ENCODE results near the gene MAFB.

MAFB gene

GRCh38 chr20:40667503-40667902 lies 21.5 kb downstream of the MAFB start:
- Histone ChIP-seq H3K36me3 (ENCODE audit: insufficient read depth, low read length) (no peaks in the 10 kb centered on the region), H3K9ac (ENCODE audit: low read depth, low read length) (no peak overlapping the region), H3K4me1 (ENCODE audit: insufficient read depth, low read length) (no peaks in the 10 kb centered on the region; the same call in 1 of the 2 replicates), H3K9me3 (ENCODE audit: control insufficient read depth, insufficient read depth, low read length) (no peaks in the 10 kb centered on the region)

GRCh38 chr20:40666336-40666735 lies 22.7 kb downstream of the MAFB start:
- no peaks in the 10 kb centered on the region; the same call in 1 of the 2 replicates for H3K4me1 ChIP-seq (ENCODE audit: insufficient read depth, low read length)
- no peaks in the 10 kb centered on the region for H3K9me3 ChIP-seq (ENCODE audit: control insufficient read depth, insufficient read depth, low read length)
- no peak overlapping the region for H3K9ac ChIP-seq (ENCODE audit: low read depth, low read length)
- H3K36me3 ChIP-seq (ENCODE audit: insufficient read depth, low read length): no peaks in the 10 kb centered on the region

GRCh38 chr20:40664891-40665290 lies 24.1 kb downstream of the MAFB start:
- H3K4me1 ChIP-seq (ENCODE audit: insufficient read depth, low read length): no peaks in the 10 kb centered on the region; the same call in 1 of the 2 replicates
- no peak overlapping the region for H3K9ac ChIP-seq (ENCODE audit: low read depth, low read length)
- no peaks in the 10 kb centered on the region for H3K36me3 ChIP-seq (ENCODE audit: insufficient read depth, low read length)
- H3K9me3 ChIP-seq (ENCODE audit: control insufficient read depth, insufficient read depth, low read length): no peaks in the 10 kb centered on the region

- H3K36me3 ChIP-seq (ENCODE audit: insufficient read depth, low read length): no peaks in the 10 kb centered on the region
- no peaks in the 10 kb centered on the region; the same call in 1 of the 2 replicates for H3K4me1 ChIP-seq (ENCODE audit: insufficient read depth, low read length)
- no peaks in the 10 kb centered on the region for H3K9me3 ChIP-seq (ENCODE audit: control insufficient read depth, insufficient read depth, low read length)
- H3K9ac ChIP-seq (ENCODE audit: low read depth, low read length): no peak overlapping the region
Measured at GRCh38 chr20:40663991-40664880, 24.8 kb downstream of the MAFB start.

GRCh38 chr20:40663304-40663790 lies 25.7 kb downstream of the MAFB start:
- H3K9ac ChIP-seq (ENCODE audit: low read depth, low read length): no peak overlapping the region
- no peaks in the 10 kb centered on the region; the same call in 1 of the 2 replicates for H3K4me1 ChIP-seq (ENCODE audit: insufficient read depth, low read length)
- H3K36me3 ChIP-seq (ENCODE audit: insufficient read depth, low read length): no peaks in the 10 kb centered on the region
- H3K9me3 ChIP-seq (ENCODE audit: control insufficient read depth, insufficient read depth, low read length): no peaks in the 10 kb centered on the region

GRCh38 chr20:40659567-40659966 lies 29.5 kb downstream of the MAFB start:
- Histone ChIP-seq H3K9me3 (ENCODE audit: control insufficient read depth, insufficient read depth, low read length) (no peaks in the 10 kb centered on the region), H3K4me1 (ENCODE audit: insufficient read depth, low read length) (peaks cover 5% of the 10 kb centered on the region; the same call in 1 of the 2 replicates), H3K36me3 (ENCODE audit: insufficient read depth, low read length) (no peaks in the 10 kb centered on the region), H3K9ac (ENCODE audit: low read depth, low read length) (no peak overlapping the region)

GRCh38 chr20:40658509-40658908 lies 30.5 kb downstream of the MAFB start:
- no peaks in the 10 kb centered on the region for H3K36me3 ChIP-seq (ENCODE audit: insufficient read depth, low read length)
- no peak overlapping the region for H3K9ac ChIP-seq (ENCODE audit: low read depth, low read length)
- H3K4me1 ChIP-seq (ENCODE audit: insufficient read depth, low read length): peaks cover 5% of the 10 kb centered on the region; the same call in 1 of the 2 replicates

GRCh38 chr20:40657526-40657925 lies 31.5 kb downstream of the MAFB start:
- peaks cover 5% of the 10 kb centered on the region; the same call in 1 of the 2 replicates for H3K4me1 ChIP-seq (ENCODE audit: insufficient read depth, low read length)
- no peak overlapping the region for H3K9ac ChIP-seq (ENCODE audit: low read depth, low read length)
- no peaks in the 10 kb centered on the region for H3K36me3 ChIP-seq (ENCODE audit: insufficient read depth, low read length)
- H3K9me3 ChIP-seq (ENCODE audit: control insufficient read depth, insufficient read depth, low read length): no peaks in the 10 kb centered on the region

More at GRCh38 chr20:40658509-40658908, 30.5 kb downstream of the MAFB start:
- H3K9me3 ChIP-seq (ENCODE audit: control insufficient read depth, insufficient read depth, low read length): no peaks in the 10 kb centered on the region

- Histone ChIP-seq H3K36me3 (ENCODE audit: insufficient read depth, low read length) (no peaks in the 10 kb centered on the region), H3K4me1 (ENCODE audit: insufficient read depth, low read length) (peaks cover 5% of the 10 kb centered on the region; the same call in 1 of the 2 replicates), H3K9ac (ENCODE audit: low read depth, low read length) (no peak overlapping the region), H3K9me3 (ENCODE audit: control insufficient read depth, insufficient read depth, low read length) (no peaks in the 10 kb centered on the region)
Measured at GRCh38 chr20:40655451-40655850, 33.6 kb downstream of the MAFB start.

GRCh38 chr20:40654876-40655275 lies 34.2 kb downstream of the MAFB start:
- H3K9me3 ChIP-seq (ENCODE audit: control insufficient read depth, insufficient read depth, low read length): no peaks in the 10 kb centered on the region
- H3K9ac ChIP-seq (ENCODE audit: low read depth, low read length): no peak overlapping the region
- H3K36me3 ChIP-seq (ENCODE audit: insufficient read depth, low read length): no peaks in the 10 kb centered on the region

GRCh38 chr20:40652441-40652987 lies 36.5 kb downstream of the MAFB start:
- no peak overlapping the region for H3K9ac ChIP-seq (ENCODE audit: low read depth, low read length)
- H3K9me3 ChIP-seq (ENCODE audit: control insufficient read depth, insufficient read depth, low read length): no peaks in the 10 kb centered on the region
- H3K4me1 ChIP-seq (ENCODE audit: insufficient read depth, low read length): peaks cover 5% of the 10 kb centered on the region; the same call in 1 of the 2 replicates
- no peaks in the 10 kb centered on the region for H3K36me3 ChIP-seq (ENCODE audit: insufficient read depth, low read length)

More at GRCh38 chr20:40654876-40655275, 34.2 kb downstream of the MAFB start:
- H3K4me1 ChIP-seq (ENCODE audit: insufficient read depth, low read length): peaks cover 5% of the 10 kb centered on the region; the same call in 1 of the 2 replicates

GRCh38 chr20:40651151-40651550 lies 37.9 kb downstream of the MAFB start:
- H3K4me1 ChIP-seq (ENCODE audit: insufficient read depth, low read length): peaks cover 7% of the 10 kb centered on the region
- no peak overlapping the region for H3K9ac ChIP-seq (ENCODE audit: low read depth, low read length)
- H3K36me3 ChIP-seq (ENCODE audit: insufficient read depth, low read length): no peaks in the 10 kb centered on the region
- no peaks in the 10 kb centered on the region for H3K9me3 ChIP-seq (ENCODE audit: control insufficient read depth, insufficient read depth, low read length)

- Histone ChIP-seq H3K9ac (ENCODE audit: low read depth, low read length) (no peak overlapping the region), H3K4me1 (ENCODE audit: insufficient read depth, low read length) (peaks cover 9% of the 10 kb centered on the region), H3K36me3 (ENCODE audit: insufficient read depth, low read length) (no peaks in the 10 kb centered on the region), H3K9me3 (ENCODE audit: control insufficient read depth, insufficient read depth, low read length) (no peaks in the 10 kb centered on the region)
Measured at GRCh38 chr20:40650707-40651106, 38.3 kb downstream of the MAFB start.

GRCh38 chr20:40648210-40649072 lies 40.6 kb downstream of the MAFB start:
- Histone ChIP-seq H3K9me3 (ENCODE audit: control insufficient read depth, insufficient read depth, low read length) (no peaks in the 10 kb centered on the region), H3K9ac (ENCODE audit: low read depth, low read length) (no peak overlapping the region), H3K4me1 (ENCODE audit: insufficient read depth, low read length) (peaks cover 4% of the 10 kb centered on the region; the same call in 1 of the 2 replicates), H3K36me3 (ENCODE audit: insufficient read depth, low read length) (no peaks in the 10 kb centered on the region)

Measured in ES-I3 (cell line).